GM12873 (cell line): Measurements from ENCODE around the gene P2RY1.

ENCODE experiments used
- CTCF ChIP-seq: IDR thresholded peaks from 2 replicates; pipeline ENCODE4 v1.5.1; 2012; ENCODE audit warnings: low read depth, mild to moderate bottlenecking, moderate library complexity, low read length, control low read depth; ENCODE audit not compliant: insufficient read depth; ENCODE audit errors: missing control alignments

The P2RY1 gene

GRCh38 chr3:152885076-152885475 is 50.1 kb downstream of the P2RY1 start:
- TF ChIP-seq CTCF, result no peak
